H9 (cell line): ENCODE results near the gene EML1. TPM values are rescaled to one million over a fixed set of nuclear protein-coding genes. Genes with fewer than 3 reads are reported as not detected.

Experiments
- DNase-seq: peaks from one replicate; pipeline ENCODE4 v3.0.0-alpha.2; 2017
- H2AFZ ChIP-seq: one replicate; pipeline ENCODE4 v1.6.1; 2013; ENCODE audit warnings: mild to moderate bottlenecking, low read length, control low read depth, moderate library complexity
- H2AK5ac ChIP-seq: 2 replicates; pipeline ENCODE4 v1.6.1; 2013; ENCODE audit warnings: low read length, control low read depth, mixed read lengths; ENCODE audit not compliant: insufficient read length
- H2BK120ac ChIP-seq: one replicate; pipeline ENCODE4 v1.6.1; 2013; ENCODE audit warnings: low read depth, mild to moderate bottlenecking, low read length, control low read depth, inconsistent platforms; ENCODE audit not compliant: poor library complexity, severe bottlenecking
- H2BK12ac ChIP-seq: 2 replicates; pipeline ENCODE4 v1.6.1; 2013; ENCODE audit warnings: low read length, control low read depth, mixed read lengths, low read depth; ENCODE audit not compliant: insufficient read length
- H2BK15ac ChIP-seq: 2 replicates; pipeline ENCODE4 v1.6.1; 2013; ENCODE audit warnings: low read depth, low read length, control low read depth
- H2BK20ac ChIP-seq: one replicate; pipeline ENCODE4 v1.6.1; 2013; ENCODE audit warnings: low read depth, mild to moderate bottlenecking, low read length, control low read depth, inconsistent platforms; ENCODE audit not compliant: poor library complexity, severe bottlenecking
- H2BK5ac ChIP-seq: 2 replicates; pipeline ENCODE4 v1.6.1; 2013; ENCODE audit warnings: low read length, control low read depth, mixed read lengths; ENCODE audit not compliant: insufficient read length
- H3K14ac ChIP-seq: 2 replicates; pipeline ENCODE4 v1.6.1; 2013; ENCODE audit warnings: low read length, control low read depth; ENCODE audit not compliant: insufficient read depth
- H3K18ac ChIP-seq: 2 replicates; pipeline ENCODE4 v1.6.1; 2013; ENCODE audit warnings: low read depth, mild to moderate bottlenecking, mixed read lengths, low read length, control low read depth; ENCODE audit not compliant: insufficient read length
- H3K23ac ChIP-seq: 2 replicates; pipeline ENCODE4 v1.6.1; 2013; ENCODE audit warnings: low read length, control low read depth, mixed read lengths, low read depth; ENCODE audit not compliant: insufficient read length
- H3K23me2 ChIP-seq: 2 replicates; pipeline ENCODE4 v1.6.1; 2013; ENCODE audit warnings: low read depth, mild to moderate bottlenecking, mixed read lengths, low read length, control low read depth; ENCODE audit not compliant: insufficient read length, poor library complexity, severe bottlenecking
- H3K27ac ChIP-seq: 2 replicates; pipeline ENCODE4 v1.5.1; 2013; ENCODE audit warnings: low read length, control low read depth, mixed read lengths, low read depth; ENCODE audit not compliant: insufficient read length
- H3K27me3 ChIP-seq: 2 replicates; pipeline ENCODE4 v1.6.1; 2013; ENCODE audit warnings: low read length, control low read depth, inconsistent platforms; ENCODE audit not compliant: insufficient read depth
- H3K4ac ChIP-seq: 2 replicates; pipeline ENCODE4 v1.6.1; 2013; ENCODE audit warnings: low read depth, mild to moderate bottlenecking, control low read depth, inconsistent platforms, low read length, moderate library complexity
- H3K4me1 ChIP-seq: 2 replicates; pipeline ENCODE4 v1.6.1; 2013; ENCODE audit warnings: low read length, control low read depth, inconsistent platforms; ENCODE audit not compliant: insufficient read depth
- H3K4me2 ChIP-seq: 2 replicates; pipeline ENCODE4 v1.6.1; 2013; ENCODE audit warnings: low read length, control low read depth, mixed read lengths; ENCODE audit not compliant: insufficient read length, insufficient read depth
- H3K56ac ChIP-seq: 2 replicates; pipeline ENCODE4 v1.6.1; 2013; ENCODE audit warnings: low read depth, mild to moderate bottlenecking, mixed read lengths, low read length, control low read depth; ENCODE audit not compliant: insufficient read length
- H3K79me1 ChIP-seq: 2 replicates; pipeline ENCODE4 v1.6.1; 2013; ENCODE audit warnings: low read depth, mild to moderate bottlenecking, moderate library complexity, low read length, control low read depth, inconsistent platforms; ENCODE audit not compliant: insufficient read depth, poor library complexity, severe bottlenecking
- H3K79me2 ChIP-seq: 2 replicates; pipeline ENCODE4 v1.6.1; 2013; ENCODE audit warnings: low read length, control low read depth, inconsistent platforms; ENCODE audit not compliant: insufficient read depth
- H3K9ac ChIP-seq: 2 replicates; pipeline ENCODE4 v1.6.1; 2013; ENCODE audit warnings: low read length, control low read depth, mixed read lengths; ENCODE audit not compliant: insufficient read length; ENCODE audit errors: extremely low read depth
- H3K9me3 ChIP-seq: one replicate; pipeline ENCODE4 v1.6.1; 2013; ENCODE audit warnings: low read depth, low read length, inconsistent platforms; ENCODE audit not compliant: control insufficient read depth
- H3T11ph ChIP-seq: one replicate; pipeline ENCODE4 v1.6.1; 2013; ENCODE audit warnings: mild to moderate bottlenecking, low read length, control low read depth, inconsistent platforms
- H4K20me1 ChIP-seq: one replicate; pipeline ENCODE4 v1.6.1; 2013; ENCODE audit not compliant: control insufficient read depth, insufficient read length, insufficient read depth
- H4K5ac ChIP-seq: 2 replicates; pipeline ENCODE4 v1.6.1; 2013; ENCODE audit warnings: low read depth, mild to moderate bottlenecking, mixed read lengths, low read length, control low read depth; ENCODE audit not compliant: insufficient read length
- H4K8ac ChIP-seq: replicated peaks from 2 replicates; pipeline ENCODE4 v1.6.1; 2013; ENCODE audit warnings: low read length, control low read depth, mixed read lengths, low read depth; ENCODE audit not compliant: insufficient read length
- H4K91ac ChIP-seq: 2 replicates; pipeline ENCODE4 v1.6.1; 2013; ENCODE audit warnings: low read depth, mild to moderate bottlenecking, moderate library complexity, mixed read lengths, low read length, control low read depth; ENCODE audit not compliant: insufficient read length
- H3K27ac Mint-ChIP-seq, 3 experiments: 2 replicates in 2 of 3; 3 replicates in 1 of 3; pipeline ENCODE4 v1.8.0; 2020 to 2021; ENCODE audit warnings: mixed read lengths in 3 of 3, mild to moderate bottlenecking in 1 of 3, moderate library complexity in 1 of 3
- H3K27me3 Mint-ChIP-seq: 2 replicates; pipeline ENCODE4 v1.8.0; 2021; ENCODE audit warnings: low read depth, mild to moderate bottlenecking, moderate library complexity, mixed read lengths
- H3K36me3 Mint-ChIP-seq, 3 experiments: 2 replicates in 2 of 3; 3 replicates in 1 of 3; pipeline ENCODE4 v1.8.0; 2020 to 2021; ENCODE audit warnings: low read depth in 3 of 3, mixed read lengths in 3 of 3; ENCODE audit not compliant: insufficient read depth in 1 of 3
- H3K4me1 Mint-ChIP-seq, 2 experiments: 2 replicates each; pipeline ENCODE4 v1.8.0; 2020; ENCODE audit warnings: mixed read lengths in 2 of 2
- H3K4me3 Mint-ChIP-seq, 2 experiments: 2 replicates in 1 of 2; 3 replicates in 1 of 2; pipeline ENCODE4 v1.8.0; 2020 to 2021; ENCODE audit warnings: mild to moderate bottlenecking in 2 of 2, mixed read lengths in 2 of 2, moderate library complexity in 1 of 2
- H3K9me3 Mint-ChIP-seq, 2 experiments: 2 replicates in 1 of 2; 3 replicates in 1 of 2; pipeline ENCODE4 v1.8.0; 2020; ENCODE audit warnings: mild to moderate bottlenecking in 2 of 2, mixed read lengths in 2 of 2, moderate library complexity in 1 of 2
- CTCF ChIP-seq: fragments of 200-600 bp; sonication (generic); conservative IDR thresholded peaks from 3 replicates; pipeline ENCODE4 v1.8.0; 2021; ENCODE audit warnings: antibody characterized with exemption, mild to moderate bottlenecking
- WGBS: extraction: QIAGEN DNeasy Blood & Tissue Kit; methylation state at CpG from one replicate; pipeline ENCODE4 v1.1.7; 2013; ENCODE audit warnings: missing lambda C conversion rate, low lambda C conversion rate, mixed read lengths; ENCODE audit not compliant: insufficient read length; ENCODE audit errors: extremely low coverage; 5-methylcytosine and 5-hydroxymethylcytosine counted together
- total RNA-seq: library from RNA; stranded (reverse); gene quantifications from 2 replicates; pipeline ENCODE4 v1.2.1, GENCODE V29; 2021

Gene EML1
- total RNA-seq, 1 experiment from 2014 or later, result 16.7 TPM

- no peak for DNase-seq
- H3K14ac ChIP-seq, result no peak overlapping the region
- no peak overlapping the region for H4K5ac ChIP-seq
- WGBS, result no CpG with 5 or more reads among the region's 3 CpGs
- no peak overlapping the region for H2BK5ac ChIP-seq
- H3K36me3 Mint-ChIP-seq, result peaks cover 7 to 12% (median 11%) of the 10 kb centered on the region in 3 experiments
- H3K79me1 ChIP-seq, result no peaks in the 10 kb centered on the region
- H3K9ac ChIP-seq, result no peak overlapping the region
- no peak overlapping the region for H2BK20ac ChIP-seq
- H3K4me1 ChIP-seq, result no peaks in the 10 kb centered on the region
- H3K4ac ChIP-seq, result no peak overlapping the region
- peaks cover 5% of the 10 kb centered on the region for H3K9me3 ChIP-seq
- H4K8ac ChIP-seq, result no peak overlapping the region
- H4K91ac ChIP-seq, result no peak overlapping the region
- H3K27ac Mint-ChIP-seq, result no peak overlapping the region
- H3K27me3 ChIP-seq, result no peaks in the 10 kb centered on the region
- no peak overlapping the region for H2BK120ac ChIP-seq
- no peak overlapping the region for H3K4me2 ChIP-seq
- no peak overlapping the region for H3K4me3 Mint-ChIP-seq
- no peak overlapping the region for H2BK15ac ChIP-seq
- H3T11ph ChIP-seq, result no peak overlapping the region
- H3K27ac ChIP-seq, result no peak overlapping the region
- H3K56ac ChIP-seq, result no peak overlapping the region
- no peak overlapping the region for H2AFZ ChIP-seq
- no peak overlapping the region for H2AK5ac ChIP-seq
- peaks cover 0 to 8% of the 10 kb centered on the region in 2 experiments; a peak in 2 of 4 replicates for H3K4me1 Mint-ChIP-seq
- H3K27me3 Mint-ChIP-seq, result no peaks in the 10 kb centered on the region
- H3K18ac ChIP-seq, result no peak overlapping the region
- no peak overlapping the region for H2BK12ac ChIP-seq
- no peaks in the 10 kb centered on the region for H3K23me2 ChIP-seq
- H3K9me3 Mint-ChIP-seq, result peaks cover 9 to 11% of the 10 kb centered on the region in 2 experiments
- no peak for TF ChIP-seq CTCF
- no peak overlapping the region for H3K23ac ChIP-seq
- no peaks in the 10 kb centered on the region for H3K79me2 ChIP-seq
- H4K20me1 ChIP-seq, result no peaks in the 10 kb centered on the region
These were observed 190.8 kb downstream of the EML1 start for GRCh38 chr14:99984036-99984435.
